Activated T-cell treated with anti-CD3 and anti-CD28 coated beads for 1 hour (primary cell): ENCODE measurements around the gene CFHR1.
"Not testable (repeated sequence)": the region's sequence is repeated elsewhere in the genome, so short reads cannot be mapped to it uniquely, and the experiment has no call there.

ENCODE experiments used
- DNase-seq: peaks from one replicate; pipeline ENCODE4 v3.0.0-alpha.2; 2020; ENCODE audit warnings: low read depth

Gene CFHR1

DNA sequence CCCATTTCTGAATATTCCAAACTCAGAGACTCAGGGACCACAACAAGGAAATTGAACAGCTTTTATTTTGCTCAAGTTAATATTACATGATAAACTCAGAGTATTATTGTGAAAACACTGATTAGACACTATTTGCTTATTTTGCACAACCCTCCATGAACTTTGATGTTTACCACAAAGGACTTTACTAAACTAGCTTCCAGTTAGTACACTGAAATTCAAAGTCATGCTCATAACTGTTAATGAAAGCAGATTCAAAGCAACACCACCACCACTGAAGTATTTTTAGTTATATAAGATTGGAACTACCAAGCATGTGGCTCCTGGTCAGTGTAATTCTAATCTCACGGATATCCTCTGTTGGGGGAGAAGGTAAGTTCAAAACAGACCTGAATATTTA is at the start of gene CFHR1:
CFHR1 (plus strand) TSS at position 201 of the 400 bp plus-strand sequence; CDS start at position 315, 114 bp downstream.
- DNase-seq = not testable (repeated sequence)

DNA sequence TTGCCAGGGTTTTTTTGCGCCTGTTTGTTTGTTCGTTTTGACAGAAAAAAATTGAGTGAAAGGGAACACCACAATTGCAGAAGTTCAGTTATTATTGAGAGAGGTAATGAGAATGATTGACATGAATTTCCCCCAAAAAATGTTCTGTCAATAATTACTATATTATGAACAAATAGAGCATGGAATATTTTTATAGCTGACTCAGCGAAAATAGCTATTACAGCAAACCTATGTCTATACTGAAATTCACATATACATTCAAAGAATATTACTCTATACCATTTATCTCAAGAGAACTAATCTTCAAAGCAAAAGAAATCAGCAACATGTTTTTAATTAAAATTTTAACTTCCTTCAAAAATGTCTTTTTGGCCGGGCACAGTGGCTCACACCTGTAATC is 49.7 kb upstream of the CFHR1 start:
- DNase-seq = not testable (repeated sequence)

GRCh38 chr1:196773713-196774112 is 45.8 kb upstream of the CFHR1 start:
- no peak for DNase-seq

DNA sequence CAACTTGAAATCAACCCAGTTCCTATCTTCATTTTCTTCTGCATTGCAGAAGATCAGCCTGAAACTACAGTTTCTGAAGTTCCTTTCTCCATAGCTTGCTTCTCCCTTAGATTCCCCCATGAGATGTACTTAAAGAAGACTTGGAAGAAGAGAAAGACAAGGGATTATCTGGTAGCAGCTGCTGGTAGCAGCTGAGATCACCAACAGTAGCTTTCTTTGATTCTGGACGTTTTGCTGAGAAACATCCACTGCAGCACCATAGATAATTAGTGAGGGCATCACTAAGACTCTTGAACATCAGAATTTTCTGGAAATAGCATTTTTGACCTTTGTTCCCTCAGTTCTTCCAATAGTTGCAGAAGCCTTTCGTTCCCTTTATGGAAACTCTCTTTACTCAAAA is 45.4 kb upstream of the CFHR1 start:
- DNase-seq = no peak

DNA sequence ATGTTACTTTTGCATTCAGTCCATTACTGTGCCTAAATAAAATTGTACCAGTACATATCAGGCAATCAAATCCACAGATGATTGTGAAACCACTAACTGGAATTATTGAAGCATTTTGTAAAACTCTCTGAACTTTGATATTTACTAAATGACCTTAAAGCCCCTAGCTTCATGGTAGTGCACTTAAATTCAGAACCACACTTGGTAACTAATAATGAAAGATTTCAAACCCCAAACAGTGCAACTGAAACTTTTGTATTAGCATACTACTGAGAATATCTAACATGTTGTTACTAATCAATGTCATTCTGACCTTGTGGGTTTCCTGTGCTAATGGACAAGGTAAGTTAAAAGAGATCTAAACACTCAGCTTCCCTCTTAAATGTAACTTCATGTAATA is 44.9 kb upstream of the CFHR1 start, which contains the start of gene CFHR3:
CFHR3 (plus strand) TSS at position 238 of the 400 bp plus-strand sequence; CDS start at position 285, 47 bp downstream.
- no peak for DNase-seq

DNA sequence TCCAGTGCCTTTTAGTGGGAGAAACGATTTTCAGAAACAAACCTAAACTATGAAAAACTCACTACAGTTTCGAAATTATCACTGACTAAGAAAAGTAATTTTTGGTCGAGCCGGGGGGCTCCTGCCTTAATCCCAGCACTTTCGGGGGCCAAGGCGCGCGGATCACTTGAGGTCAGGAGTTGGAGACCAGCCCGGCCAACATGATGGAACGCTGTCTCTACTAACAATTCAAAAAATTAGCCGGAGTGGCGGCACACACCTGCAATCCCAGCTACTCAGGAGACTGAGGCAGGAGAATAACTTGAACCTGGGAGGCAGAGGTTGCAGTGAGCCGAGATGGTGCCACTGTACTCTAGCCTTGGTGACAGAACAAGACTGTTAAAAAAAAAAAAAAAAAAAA is 41.9 kb upstream of the CFHR1 start:
- no peak for DNase-seq

GRCh38 chr1:196779093-196779492 is 40.4 kb upstream of the CFHR1 start:
- DNase-seq = no peak

DNA sequence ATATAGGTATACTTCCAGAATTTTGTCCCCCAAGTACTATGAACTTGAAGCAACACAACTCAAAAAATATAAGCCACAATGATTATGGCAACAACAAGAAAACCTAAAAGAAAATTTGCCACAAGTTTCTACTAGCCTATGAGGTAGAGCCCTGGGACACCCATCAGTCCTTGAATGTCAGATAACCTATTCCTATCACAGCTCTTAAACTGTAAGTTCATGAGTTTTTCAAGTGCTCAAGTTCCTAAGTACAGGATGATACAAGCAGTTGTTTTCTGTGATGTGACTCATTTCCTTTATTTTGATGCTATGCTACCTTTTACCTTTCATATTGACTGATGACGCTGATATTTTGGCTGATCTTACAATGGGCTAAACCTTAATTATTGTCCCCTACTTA is 28.3 kb upstream of the CFHR1 start:
- not testable (repeated sequence) for DNase-seq

GRCh38 chr1:196794103-196794502 is 25.4 kb upstream of the CFHR1 start:
- DNase-seq = not testable (repeated sequence)

DNA sequence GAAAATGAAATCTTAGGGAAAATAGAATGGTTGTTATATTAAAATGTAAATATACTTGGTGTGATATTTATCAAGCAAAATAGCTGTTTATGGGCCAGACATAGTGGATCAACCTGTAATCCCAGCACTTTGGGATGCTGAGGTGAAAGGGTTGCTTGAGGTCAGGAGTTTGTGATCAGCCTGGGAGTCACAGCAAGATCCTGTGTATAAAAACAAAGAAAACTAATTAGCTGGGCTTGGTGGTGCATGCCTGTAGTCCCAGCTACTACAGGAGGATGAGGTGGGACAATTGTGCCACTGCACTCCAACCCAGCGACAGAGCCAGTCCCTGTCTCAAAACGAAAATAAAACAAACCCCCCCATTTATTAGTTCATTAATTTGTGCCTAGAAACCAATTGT is 21.6 kb upstream of the CFHR1 start:
- DNase-seq = no peak

DNA sequence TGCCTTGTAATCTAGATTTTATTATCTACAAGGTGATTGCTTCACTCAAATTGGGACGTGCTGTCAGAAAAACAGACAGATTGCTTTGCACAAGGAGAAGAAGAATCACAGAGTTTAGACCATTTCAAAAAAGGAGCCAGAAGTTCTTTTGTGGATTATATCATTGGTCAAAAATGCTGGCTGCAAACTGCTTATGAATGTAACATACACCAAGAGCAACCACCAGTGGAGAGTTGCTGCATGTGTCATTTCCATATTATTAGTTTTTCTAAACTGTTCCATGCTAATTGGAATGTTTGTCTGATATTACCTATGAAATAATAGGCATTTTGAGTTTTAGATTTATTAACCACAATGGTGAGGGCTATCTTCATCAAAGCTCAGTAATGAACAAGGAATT is 17.6 kb upstream of the CFHR1 start:
- not testable (repeated sequence) for DNase-seq

- no peak for DNase-seq
These were observed 10.8 kb upstream of the CFHR1 start for GRCh38 chr1:196808529-196809235.

GRCh38 chr1:196817442-196817841 is 2.1 kb upstream of the CFHR1 start:
- not testable (repeated sequence) for DNase-seq

GRCh38 chr1:196827860-196828259 is 8.3 kb downstream of the CFHR1 start:
- not testable (repeated sequence) for DNase-seq

DNA sequence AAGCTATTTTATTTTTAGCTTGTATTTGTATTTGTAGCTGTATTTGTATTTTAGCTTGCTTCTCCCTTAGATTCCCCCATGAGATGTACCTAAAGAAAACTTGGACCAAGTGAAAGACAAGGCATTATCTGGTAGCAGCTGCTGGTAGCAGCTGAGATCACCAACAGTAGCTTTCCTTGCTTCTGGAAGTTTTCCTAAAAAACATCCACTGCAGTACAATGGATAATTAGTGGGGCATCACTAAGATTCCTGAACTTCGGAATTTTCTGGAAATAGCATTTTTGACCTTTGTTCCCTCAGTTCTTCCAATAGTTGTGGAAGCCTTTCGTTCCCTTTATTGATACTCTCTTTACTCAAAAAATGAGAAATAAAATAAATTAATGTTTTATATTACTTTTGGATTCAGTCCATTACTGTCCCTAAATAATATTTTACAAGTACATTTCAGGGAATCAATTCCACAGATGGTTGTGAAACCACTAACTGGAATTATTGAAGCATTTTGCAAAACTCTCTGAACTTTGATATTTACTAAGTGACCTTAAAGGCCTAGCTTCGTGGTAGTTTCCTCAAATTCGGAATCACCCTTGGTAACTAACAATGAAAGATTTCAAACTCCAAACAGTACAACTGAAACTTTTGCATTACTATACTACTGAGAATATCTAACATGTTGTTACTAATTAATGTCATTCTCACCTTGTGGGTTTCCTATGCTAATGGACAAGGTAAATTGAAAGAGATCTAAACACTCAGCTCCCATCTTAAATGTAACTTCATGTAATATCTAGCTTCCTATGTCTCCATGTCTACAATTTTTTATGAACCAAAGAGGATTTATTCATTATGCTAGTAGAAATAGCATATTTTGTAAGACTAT is 30.3 kb downstream of the CFHR1 start:
- DNase-seq = not testable (repeated sequence)

DNA sequence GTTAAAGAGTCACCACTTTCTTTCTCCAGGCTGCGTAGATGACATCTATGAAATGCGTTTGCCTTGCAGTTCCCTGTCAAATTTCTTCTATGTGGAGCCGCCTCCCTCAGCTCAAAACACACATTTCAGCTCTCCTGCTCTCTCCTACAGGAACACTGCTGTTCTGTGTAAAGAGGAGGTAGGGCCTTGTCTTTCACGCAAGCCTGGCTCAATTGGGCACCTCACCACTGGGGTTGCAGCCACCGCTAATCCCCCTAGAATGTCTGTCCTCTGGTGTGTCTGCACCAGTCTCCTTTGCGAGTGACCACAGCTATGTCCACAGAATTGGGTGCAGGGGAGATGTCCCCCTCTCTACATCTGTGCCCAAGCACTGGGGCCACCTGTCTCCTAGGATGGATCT is 36.5 kb downstream of the CFHR1 start:
- DNase-seq = no peak

DNA sequence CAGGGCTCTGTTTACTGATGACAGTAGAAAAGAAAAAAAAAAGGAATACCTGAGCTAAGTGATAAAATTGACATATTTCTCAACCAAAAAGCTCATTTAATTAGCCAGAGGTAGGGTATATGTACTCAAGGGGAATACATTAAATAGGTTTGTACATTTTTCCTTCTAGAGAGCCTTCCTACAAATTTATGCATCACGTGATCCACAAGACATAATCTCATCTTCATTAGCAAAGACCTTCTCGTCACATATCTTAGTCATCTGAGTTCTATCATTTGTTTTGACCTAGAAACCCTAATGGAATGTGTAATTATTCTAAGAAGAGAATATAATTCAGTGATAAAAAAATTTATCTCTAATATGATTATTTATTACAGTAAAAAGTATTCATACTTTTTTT is 37.7 kb downstream of the CFHR1 start:
- no peak for DNase-seq

DNA sequence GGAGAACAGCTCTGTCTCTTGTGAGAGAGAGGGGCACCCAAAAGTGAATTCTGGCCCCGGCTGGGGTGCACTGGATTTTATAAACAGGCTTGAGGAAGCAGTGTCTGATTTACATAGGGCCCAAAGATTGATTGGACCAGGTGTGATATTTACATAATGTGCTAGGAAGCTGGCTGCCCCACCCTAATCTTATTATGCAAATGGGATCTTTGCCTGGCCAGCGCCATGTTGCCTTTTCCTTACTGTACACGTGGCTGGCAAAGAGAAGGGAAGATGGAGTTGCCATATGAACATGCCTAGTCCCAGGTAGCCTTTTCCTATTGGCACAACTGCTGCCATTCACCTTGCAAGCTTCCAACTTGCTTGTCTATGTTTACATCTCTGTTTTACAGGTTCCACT is 39.3 kb downstream of the CFHR1 start:
- no peak for DNase-seq

- DNase-seq = no peak
These were observed 40.9 kb downstream of the CFHR1 start for GRCh38 chr1:196860323-196860884.

GRCh38 chr1:196861429-196861828 is 41.9 kb downstream of the CFHR1 start:
- DNase-seq = no peak

DNA sequence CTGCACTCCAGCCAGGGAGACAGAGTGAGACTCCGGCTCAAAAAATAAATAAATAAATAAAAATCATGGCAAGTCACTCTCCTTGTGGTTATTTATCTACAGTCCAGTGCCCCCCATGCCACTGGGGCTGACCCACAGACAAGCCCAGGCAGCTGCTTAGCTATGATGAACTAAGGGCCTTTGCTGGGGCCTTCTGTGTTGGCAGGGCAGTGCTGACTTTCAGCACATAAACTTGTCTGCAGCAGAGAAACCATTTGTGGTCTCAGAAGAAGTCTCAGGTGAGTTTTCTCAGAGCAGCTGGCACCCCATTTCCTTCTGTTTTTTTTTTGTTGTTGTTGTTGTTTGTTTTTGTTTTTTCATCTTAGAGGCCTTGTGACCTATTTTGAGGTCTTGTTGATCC is 47.4 kb downstream of the CFHR1 start:
- DNase-seq = no peak

- no peak for DNase-seq
These were observed 53.9 kb downstream of the CFHR1 start for GRCh38 chr1:196873385-196873784.

- DNase-seq = no peak
These were observed 56.4 kb downstream of the CFHR1 start for GRCh38 chr1:196875935-196876334.
